Upper lobe of left lung (tissue), 6 donors: ENCODE results near the gene MSI2. TPM values are rescaled to one million over a fixed set of nuclear protein-coding genes. Genes with fewer than 3 reads are reported as not detected.

Experiments
- ATAC-seq, 2 donors: fragments of 200-7000 bp; cut with Tn5 transposase; one replicate each; pipeline ENCODE4 v1.9.1; 2022; ENCODE audit warnings: mild to moderate bottlenecking in 2 of 2, moderate library complexity in 2 of 2; ENCODE audit not compliant: low FRiP score in 2 of 2
- DNase-seq, 2 donors: peaks; one replicate each; pipeline ENCODE4 v3.0.0-alpha.2; 2019 to 2020
- H3K27ac ChIP-seq, 4 donors: fragments of 200-600 bp; sonication (generic); one replicate each; pipeline ENCODE4 v1.5.1; 2016 to 2019
- H3K27me3 ChIP-seq, 4 donors: fragments of 200-600 bp; sonication (generic); one replicate each; pipeline ENCODE4 v1.5.1; 2017 to 2019
- H3K36me3 ChIP-seq, 4 donors: fragments of 200-600 bp; sonication (generic); one replicate each; pipeline ENCODE4 v1.5.1; 2016 to 2019
- H3K4me1 ChIP-seq, 4 donors: fragments of 200-600 bp; sonication (generic); one replicate each; pipeline ENCODE4 v1.5.1; 2018 to 2019
- H3K4me3 ChIP-seq, 4 donors: fragments of 200-600 bp; sonication (generic); one replicate each; pipeline ENCODE4 v1.5.1; 2017 to 2019; ENCODE audit warnings: mild to moderate bottlenecking in 2 of 4, moderate library complexity in 1 of 4
- H3K9me3 ChIP-seq, 4 donors: fragments of 200-600 bp; sonication (generic); one replicate each; pipeline ENCODE4 v1.5.1; 2018 to 2019
- CTCF ChIP-seq, 6 experiments: fragments of 450-650 bp in 4 of 6; fragments of 200-600 bp in 2 of 6; sonication (generic) in 2 of 6; IDR thresholded peaks; one replicate each; pipeline ENCODE4 v1.5.1; 2016 to 2019; ENCODE audit warnings: antibody characterized with exemption in 6 of 6
- EP300 ChIP-seq, 4 donors: sonication (generic); formaldehyde crosslinking; IDR thresholded peaks; one replicate each; pipeline ENCODE4 v1.5.1; 2017; ENCODE audit warnings: antibody characterized with exemption in 4 of 4, control low read depth in 2 of 4
- POLR2A ChIP-seq, 4 donors: fragments of 450-650 bp; IDR thresholded peaks; one replicate each; pipeline ENCODE4 v1.5.1; 2016 to 2017; ENCODE audit warnings: antibody characterized with exemption in 4 of 4, mild to moderate bottlenecking in 2 of 4
- POLR2AphosphoS5 ChIP-seq, 2 donors: sonication (generic); formaldehyde crosslinking; IDR thresholded peaks; one replicate each; pipeline ENCODE4 v1.5.1; 2017; ENCODE audit warnings: antibody characterized with exemption in 2 of 2
- WGBS, 2 donors: methylation state at CpG; one replicate each; pipeline ENCODE4 v1.1.5; 2017 to 2018; 5-methylcytosine and 5-hydroxymethylcytosine counted together
- total RNA-seq, 6 donors: library from RNA; depleted of rRNA in 4 of 6; stranded (reverse); fragments of >200 nt in 4 of 6; gene quantifications; one replicate each; pipeline versions ENCODE4 v1.1.0 to v1.2.1, GENCODE V29; 2016 to 2021
- donor health status: DM: no; HTN: no; CAD: no; lungs with moderate emphysema.
- donor health status: DM: no; HTN: yes; CAD: no; lungs with severe emphysema.

MSI2 gene
- total RNA-seq, 6 donors from 2014 or later, result 20.1 to 44.0 (median 32.2) TPM

- Histone ChIP-seq H3K4me1 (no peaks in the 10 kb centered on the region), H3K4me3 (no peak overlapping the region), H3K36me3 (no peaks in the 10 kb centered on the region), H3K27me3 (no peaks in the 10 kb centered on the region), H3K27ac (no peak overlapping the region), H3K9me3 (no peaks in the 10 kb centered on the region)
- DNase-seq (peak in 1 of 2 donors; percentile 37), ATAC-seq (no peak)
- WGBS, 2 donors, result 64 to 65% methylated on average over 12 of the region's 12 CpGs
- TF ChIP-seq POLR2AphosphoS5 (IDR thresholded peaks at IDR 0.05), result no peak
- no peak for TF ChIP-seq CTCF (IDR thresholded peaks at IDR 0.05)
- no peak for TF ChIP-seq EP300 (IDR thresholded peaks at IDR 0.05)
- no peak for TF ChIP-seq POLR2A (IDR thresholded peaks at IDR 0.05)
Measured at GRCh38 chr17:57705921-57706695, 449.8 kb downstream of the MSI2 start.

- WGBS, 2 donors, result 69 to 77% methylated on average over 9 of the region's 9 CpGs
- H3K4me3 ChIP-seq, result no peak overlapping the region
- H3K4me1 ChIP-seq, result no peaks in the 10 kb centered on the region
- H3K27me3 ChIP-seq, result no peaks in the 10 kb centered on the region
- H3K36me3 ChIP-seq, result no peaks in the 10 kb centered on the region
- DNase-seq, result no peak
- H3K27ac ChIP-seq, result no peak overlapping the region
- no peak for ATAC-seq
- no peaks in the 10 kb centered on the region for H3K9me3 ChIP-seq
- TF ChIP-seq POLR2A (IDR thresholded peaks at IDR 0.05) (no peak), CTCF (IDR thresholded peaks at IDR 0.05) (no peak), EP300 (IDR thresholded peaks at IDR 0.05) (no peak), POLR2AphosphoS5 (IDR thresholded peaks at IDR 0.05) (no peak)
Measured at GRCh38 chr17:57706761-57707160, 450.4 kb downstream of the MSI2 start.

- Histone ChIP-seq H3K4me3 (no peak overlapping the region), H3K4me1 (no peaks in the 10 kb centered on the region), H3K36me3 (no peaks in the 10 kb centered on the region), H3K27ac (no peak overlapping the region), H3K27me3 (no peaks in the 10 kb centered on the region), H3K9me3 (no peaks in the 10 kb centered on the region)
- ATAC-seq, result peak in 1 of 2 donors; percentile 34
- no peak for DNase-seq
- TF ChIP-seq POLR2AphosphoS5 (IDR thresholded peaks at IDR 0.05) (peak in 1 of 2 donors; percentile 32), CTCF (IDR thresholded peaks at IDR 0.05) (no peak)
- 40 to 48% methylated on average over 6 of the region's 6 CpGs for WGBS, 2 donors
Measured at GRCh38 chr17:57707892-57708291, 451.6 kb downstream of the MSI2 start.

GRCh38 chr17:57708410-57708809 is 452.1 kb downstream of the MSI2 start:
- no peaks in the 10 kb centered on the region for H3K36me3 ChIP-seq
- DNase-seq, result no peak
- no peaks in the 10 kb centered on the region for H3K27me3 ChIP-seq
- H3K4me1 ChIP-seq, result no peaks in the 10 kb centered on the region
- ATAC-seq, result no peak
- 48 to 55% methylated on average over 2 of the region's 2 CpGs for WGBS, 2 donors
- no peak overlapping the region for H3K4me3 ChIP-seq
- TF ChIP-seq POLR2AphosphoS5 (IDR thresholded peaks at IDR 0.05) (no peak), POLR2A (IDR thresholded peaks at IDR 0.05) (no peak), EP300 (IDR thresholded peaks at IDR 0.05) (no peak), CTCF (IDR thresholded peaks at IDR 0.05) (no peak)
- H3K9me3 ChIP-seq, result no peaks in the 10 kb centered on the region
- no peak overlapping the region for H3K27ac ChIP-seq

GRCh38 chr17:57713140-57713539 is 456.8 kb downstream of the MSI2 start:
- Histone ChIP-seq H3K4me3 (no peak overlapping the region), H3K27ac (no peak overlapping the region), H3K36me3 (no peaks in the 10 kb centered on the region), H3K27me3 (no peaks in the 10 kb centered on the region), H3K4me1 (no peaks in the 10 kb centered on the region), H3K9me3 (no peaks in the 10 kb centered on the region)
- DNase-seq, result no peak
- no peak for TF ChIP-seq POLR2AphosphoS5 (IDR thresholded peaks at IDR 0.05)
- TF ChIP-seq POLR2A (IDR thresholded peaks at IDR 0.05), result no peak
- no peak for TF ChIP-seq CTCF (IDR thresholded peaks at IDR 0.05)
- TF ChIP-seq EP300 (IDR thresholded peaks at IDR 0.05), result no peak
- WGBS, 2 donors, result 85 to 93% methylated on average over 7 of the region's 7 CpGs
- ATAC-seq, result no peak
